GM21360 (cell line): ENCODE results near the gene AP2M1.

ENCODE experiments used
- ATAC-seq: cut with Tn5 transposase; IDR thresholded peaks from one replicate; pipeline ENCODE4 v1.9.1; 2021; ENCODE audit warnings: mild to moderate bottlenecking, moderate library complexity; ENCODE audit not compliant: unreplicated experiment

The AP2M1 gene

GRCh38 chr3:184178521-184179138 lies 4.0 kb downstream of the AP2M1 start:
- ATAC-seq, result no peak

GRCh38 chr3:184180165-184180564 lies 5.5 kb downstream of the AP2M1 start:
- ATAC-seq, result no peak

GRCh38 chr3:184181596-184181995 lies 6.9 kb downstream of the AP2M1 start:
- ATAC-seq, result no peak

GRCh38 chr3:184183679-184184078 lies 9.0 kb downstream of the AP2M1 start:
- ATAC-seq, result no peak

GRCh38 chr3:184184546-184185230 lies 10.0 kb downstream of the AP2M1 start:
- no peak for ATAC-seq

- peak; percentile 85 for ATAC-seq
Measured at GRCh38 chr3:184185461-184186183, 11.0 kb downstream of the AP2M1 start.

GRCh38 chr3:184186184-184186901 lies 11.7 kb downstream of the AP2M1 start, which contains the start of gene ABCF3:
ABCF3 (plus strand) TSS chr3:184186199; CDS start chr3:184186208, 9 bp downstream.
- ATAC-seq, result peak; percentile 17

GRCh38 chr3:184186902-184187207 lies 12.2 kb downstream of the AP2M1 start:
- no peak for ATAC-seq

GRCh38 chr3:184188080-184188479 lies 13.4 kb downstream of the AP2M1 start:
- ATAC-seq, result no peak

- no peak for ATAC-seq
Measured at GRCh38 chr3:184189421-184189820, 14.8 kb downstream of the AP2M1 start.

- ATAC-seq, result no peak
Measured at GRCh38 chr3:184192889-184193288, 18.2 kb downstream of the AP2M1 start.

- ATAC-seq, result no peak
Measured at GRCh38 chr3:184193991-184194539, 19.4 kb downstream of the AP2M1 start.

GRCh38 chr3:184196536-184196935 lies 21.9 kb downstream of the AP2M1 start:
- no peak for ATAC-seq

- ATAC-seq, result no peak
Measured at GRCh38 chr3:184198509-184198908, 23.9 kb downstream of the AP2M1 start.

- no peak for ATAC-seq
Measured at GRCh38 chr3:184200825-184201224, 26.2 kb downstream of the AP2M1 start.

- ATAC-seq, result no peak
Measured at GRCh38 chr3:184203526-184203925, 28.9 kb downstream of the AP2M1 start.

GRCh38 chr3:184209146-184209923 lies 34.7 kb downstream of the AP2M1 start:
- no peak for ATAC-seq

- no peak for ATAC-seq
Measured at GRCh38 chr3:184211297-184211696, 36.6 kb downstream of the AP2M1 start.

GRCh38 chr3:184211718-184212117 lies 37.1 kb downstream of the AP2M1 start:
- ATAC-seq, result no peak

- no peak for ATAC-seq
Measured at GRCh38 chr3:184218814-184219213, 44.2 kb downstream of the AP2M1 start.
